HG02973 (cell line): Measurements from ENCODE around the gene UPK1B.
"Not testable (repeated sequence)": the region's sequence is repeated elsewhere in the genome, so short reads cannot be mapped to it uniquely, and the experiment has no call there.

Experiments used
- ATAC-seq: cut with Tn5 transposase; IDR thresholded peaks from one replicate; pipeline ENCODE4 v1.9.1; 2021; ENCODE audit warnings: moderate library complexity; ENCODE audit not compliant: unreplicated experiment

The UPK1B gene

GRCh38 chr3:119173325-119173724 is at the start of gene UPK1B:
Gene UPK1B, plus strand, starts transcription at chr3:119173598. Its CDS starts 13,144 bp downstream, at chr3:119186742.
- ATAC-seq, result no peak

GRCh38 chr3:119125342-119125741 is 48.1 kb upstream of the UPK1B start:
- no peak for ATAC-seq

GRCh38 chr3:119125742-119126504 is 47.5 kb upstream of the UPK1B start:
- no peak for ATAC-seq

- ATAC-seq, result not testable (repeated sequence)
Measured at GRCh38 chr3:119130291-119130690, 43.1 kb upstream of the UPK1B start.

GRCh38 chr3:119132291-119132690 is 41.1 kb upstream of the UPK1B start:
- not testable (repeated sequence) for ATAC-seq

- not testable (repeated sequence) for ATAC-seq
Measured at GRCh38 chr3:119139360-119139759, 34.0 kb upstream of the UPK1B start.

- ATAC-seq, result no peak
Measured at GRCh38 chr3:119140466-119140865, 32.9 kb upstream of the UPK1B start.

GRCh38 chr3:119145128-119145499 is 28.3 kb upstream of the UPK1B start:
- no peak for ATAC-seq

GRCh38 chr3:119145500-119146167 is 27.8 kb upstream of the UPK1B start, which contains the start of gene TEX55:
Gene TEX55, plus strand, starts transcription at chr3:119146165. Its CDS starts 25 bp downstream, at chr3:119146190.
- ATAC-seq, result no peak

GRCh38 chr3:119146578-119147375 is 26.6 kb upstream of the UPK1B start:
- ATAC-seq, result no peak

- ATAC-seq, result no peak
Measured at GRCh38 chr3:119147494-119147893, 25.9 kb upstream of the UPK1B start.

- ATAC-seq, result no peak
Measured at GRCh38 chr3:119148493-119149180, 24.8 kb upstream of the UPK1B start.

GRCh38 chr3:119149484-119149883 is 23.9 kb upstream of the UPK1B start:
- no peak for ATAC-seq

- ATAC-seq, result no peak
Measured at GRCh38 chr3:119156868-119157267, 16.5 kb upstream of the UPK1B start.

GRCh38 chr3:119157971-119158370 is 15.4 kb upstream of the UPK1B start:
- no peak for ATAC-seq

GRCh38 chr3:119160361-119160760 is 13.0 kb upstream of the UPK1B start:
- no peak for ATAC-seq

GRCh38 chr3:119160815-119161214 is 12.6 kb upstream of the UPK1B start:
- ATAC-seq, result no peak

GRCh38 chr3:119161240-119161639 is 12.2 kb upstream of the UPK1B start:
- no peak for ATAC-seq

GRCh38 chr3:119164745-119165144 is 8.7 kb upstream of the UPK1B start:
- not testable (repeated sequence) for ATAC-seq

- ATAC-seq, result no peak
Measured at GRCh38 chr3:119170821-119171220, 2.6 kb upstream of the UPK1B start.
